HG03280 (cell line): ENCODE data around the gene MAGEA6.
"Not testable (repeated sequence)": the region's sequence is repeated elsewhere in the genome, so short reads cannot be mapped to it uniquely, and the experiment has no call there.

Experiments used
- ATAC-seq: cut with Tn5 transposase; IDR thresholded peaks from one replicate; pipeline ENCODE4 v1.9.1; 2021; ENCODE audit warnings: mild to moderate bottlenecking, moderate library complexity; ENCODE audit not compliant: unreplicated experiment

Gene MAGEA6

GRCh38 chrX:152734143-152734858, 35.2 kb downstream of the MAGEA6 start:
- not testable (repeated sequence) for ATAC-seq

GRCh38 chrX:152733261-152733975, 36.1 kb downstream of the MAGEA6 start, which contains the start of the genes CSAG1 and MAGEA12:
CSAG1 (minus strand) TSS chrX:152733721; CDS start chrX:152732460, 1,261 bp downstream.
MAGEA12 (plus strand) TSS chrX:152733757; CDS start chrX:152736162, 2,405 bp downstream.
- no peak for ATAC-seq

GRCh38 chrX:152725409-152725808, 44.1 kb downstream of the MAGEA6 start:
- no peak for ATAC-seq
